Liver (tissue), 9 donors: ENCODE data around the gene OR2M5. TPM values are rescaled to one million over a fixed set of nuclear protein-coding genes. Genes with fewer than 3 reads are reported as not detected.

Experiments
- DNase-seq: peaks from one replicate; pipeline ENCODE4 v3.0.0-alpha.2; 2017; ENCODE audit warnings: low spot score
- H3K27ac ChIP-seq, 2 donors: one replicate each; pipeline ENCODE4 v1.7.0; 2013; ENCODE audit warnings: inconsistent platforms in 2 of 2, low read length in 2 of 2, control low read depth in 1 of 2, low read depth in 1 of 2, mild to moderate bottlenecking in 1 of 2
- H3K27me3 ChIP-seq, 4 donors: one replicate each; pipeline versions ENCODE4 v1.6.1 to v1.7.0; 2013; ENCODE audit warnings: low read length in 3 of 4, inconsistent platforms in 1 of 4, mild to moderate bottlenecking in 1 of 4, moderate library complexity in 1 of 4; ENCODE audit not compliant: control insufficient read depth in 4 of 4, insufficient read depth in 4 of 4
- H3K36me3 ChIP-seq, 4 donors: one replicate each; pipeline versions ENCODE4 v1.6.1 to v1.7.0; 2013; ENCODE audit warnings: low read length in 3 of 4, mild to moderate bottlenecking in 3 of 4, low read depth in 1 of 4, moderate library complexity in 1 of 4; ENCODE audit not compliant: control insufficient read depth in 4 of 4, insufficient read depth in 3 of 4
- H3K4me1 ChIP-seq, 4 donors: one replicate each; pipeline versions ENCODE4 v1.6.1 to v1.7.0; 2013; ENCODE audit warnings: low read length in 3 of 4, mild to moderate bottlenecking in 3 of 4, moderate library complexity in 1 of 4; ENCODE audit not compliant: control insufficient read depth in 4 of 4, insufficient read depth in 4 of 4
- H3K4me3 ChIP-seq, 3 donors: one replicate each; pipeline versions ENCODE4 v1.6.1 to v1.7.0; 2013; ENCODE audit warnings: low read length in 3 of 3, control low read depth in 1 of 3, low read depth in 1 of 3, mild to moderate bottlenecking in 1 of 3
- H3K9ac ChIP-seq, 2 donors: one replicate each; pipeline ENCODE4 v1.7.0; 2013; ENCODE audit warnings: low read length in 2 of 2, mild to moderate bottlenecking in 2 of 2, moderate library complexity in 2 of 2, control low read depth in 1 of 2, low read depth in 1 of 2
- H3K9me3 ChIP-seq, 4 donors: one replicate each; pipeline versions ENCODE4 v1.6.1 to v1.7.0; 2013; ENCODE audit warnings: low read length in 3 of 4; ENCODE audit not compliant: control insufficient read depth in 4 of 4
- ATF3 ChIP-seq: IDR thresholded peaks from 2 replicates; pipeline ENCODE4 v1.6.1; 2016; ENCODE audit warnings: antibody characterized with exemption
- EGR1 ChIP-seq, 2 donors: IDR thresholded peaks; 2 replicates each; pipeline ENCODE4 v1.6.1; 2016 to 2018; ENCODE audit warnings: antibody characterized with exemption in 2 of 2, low read depth in 2 of 2
- FOXA1 ChIP-seq: IDR thresholded peaks from 2 replicates; pipeline ENCODE4 v1.6.1; 2016; ENCODE audit warnings: antibody characterized with exemption
- FOXA2 ChIP-seq: IDR thresholded peaks from 2 replicates; pipeline ENCODE4 v1.6.1; 2016; ENCODE audit warnings: antibody characterized with exemption
- GABPA ChIP-seq, 2 donors: IDR thresholded peaks in 1 of 2; conservative IDR thresholded peaks in 1 of 2; 2 replicates each; pipeline ENCODE4 v1.6.1; 2016; ENCODE audit warnings: antibody characterized with exemption in 2 of 2, mild to moderate bottlenecking in 1 of 2, moderate library complexity in 1 of 2
- HNF4A ChIP-seq, 2 donors: conservative IDR thresholded peaks; 2 replicates each; pipeline ENCODE4 v1.6.1; 2016; ENCODE audit warnings: antibody characterized with exemption in 2 of 2, mild to moderate bottlenecking in 2 of 2
- HNF4G ChIP-seq: IDR thresholded peaks from 2 replicates; pipeline ENCODE4 v1.6.1; 2016; ENCODE audit warnings: antibody characterized with exemption
- JUND ChIP-seq, 2 donors: IDR thresholded peaks; 2 replicates each; pipeline ENCODE4 v1.6.1; 2016; ENCODE audit warnings: antibody characterized with exemption in 2 of 2
- NR2F2 ChIP-seq: IDR thresholded peaks from 2 replicates; pipeline ENCODE4 v1.6.1; 2016; ENCODE audit warnings: antibody characterized with exemption
- RAD21 ChIP-seq, 2 donors: IDR thresholded peaks; 2 replicates each; pipeline ENCODE4 v1.6.1; 2016; ENCODE audit warnings: antibody characterized with exemption in 2 of 2, mild to moderate bottlenecking in 2 of 2
- REST ChIP-seq: IDR thresholded peaks from 2 replicates; pipeline ENCODE4 v1.6.1; 2016; ENCODE audit warnings: antibody characterized with exemption, mild to moderate bottlenecking
- RXRA ChIP-seq, 2 donors: IDR thresholded peaks; 2 replicates each; pipeline ENCODE4 v1.6.1; 2017 to 2018; ENCODE audit warnings: antibody characterized with exemption in 2 of 2, mild to moderate bottlenecking in 1 of 2
- SP1 ChIP-seq: IDR thresholded peaks from 2 replicates; pipeline ENCODE4 v1.6.1; 2018; ENCODE audit warnings: antibody characterized with exemption, mild to moderate bottlenecking
- TAF1 ChIP-seq: conservative IDR thresholded peaks from 2 replicates; pipeline ENCODE4 v1.6.1; 2016; ENCODE audit warnings: antibody characterized with exemption, mild to moderate bottlenecking
- YY1 ChIP-seq: IDR thresholded peaks from 2 replicates; pipeline ENCODE4 v1.6.1; 2016; ENCODE audit warnings: antibody characterized with exemption, mild to moderate bottlenecking
- WGBS: extraction: QIAGEN DNeasy Blood & Tissue Kit; methylation state at CpG from one replicate; pipeline ENCODE4 v1.1.7; 2013; 5-methylcytosine and 5-hydroxymethylcytosine counted together
- polyA plus RNA-seq, 2 donors: library from polyadenylated mRNA; stranded (reverse) in 1 of 2; unstranded in 1 of 2; fragments of 200-250 nt in 1 of 2; fragments of >200 nt in 1 of 2; fragmentation: Nextera tagmentation in 1 of 2; extraction: Ambion mirVana in 1 of 2; gene quantifications; one replicate each; pipeline versions ENCODE4 v1.2.1 to v1.2.3, GENCODE V29; 2013 to 2015
- total RNA-seq, 2 donors: library from RNA; depleted of rRNA; stranded (reverse); fragments of >200 nt; gene quantifications; one replicate each; pipeline ENCODE4 v1.2.3, GENCODE V29; 2014
- TF ChIP-seq, protein P1 (sequence below): fragments of 150-350 bp; IDR thresholded peaks from 2 replicates; pipeline ENCODE4 v1.5.1; 2017; ENCODE audit warnings: improper control_type of control experiment, low read depth, low read length; ENCODE audit not compliant: missing input control
- TF ChIP-seq, protein P2 (sequence below): IDR thresholded peaks from 2 replicates; pipeline ENCODE4 v1.6.1; 2016; ENCODE audit warnings: antibody characterized with exemption
- TF ChIP-seq, protein P3 (sequence below): IDR thresholded peaks from 2 replicates; pipeline ENCODE4 v1.6.1; 2016; ENCODE audit warnings: antibody characterized with exemption
- donor health status: healthy.
- donor health status: healthy.
- donor health status: healthy.
- donor health status: healthy.
- donor health status: healthy.

The OR2M5 gene
- total and polyA plus RNA-seq, 4 donors, result not detected

GRCh38 chr1:248114890-248115289 lies 30.1 kb upstream of the OR2M5 start:
- TF ChIP-seq HNF4G, result no peak
- no peak for DNase-seq
- WGBS, result 72% methylated on average over 7 of the region's 7 CpGs
- H3K4me1 ChIP-seq, result no peaks in the 10 kb centered on the region
- H3K9me3 ChIP-seq, result peaks cover 7 to 21% (median 11%) of the 10 kb centered on the region in 4 donors
- H3K9ac ChIP-seq, result no peak overlapping the region
- H3K27me3 ChIP-seq, result no peaks in the 10 kb centered on the region
- H3K36me3 ChIP-seq, result no peaks in the 10 kb centered on the region
- H3K27ac ChIP-seq, result no peak overlapping the region
- H3K4me3 ChIP-seq, result no peak overlapping the region

DNA sequence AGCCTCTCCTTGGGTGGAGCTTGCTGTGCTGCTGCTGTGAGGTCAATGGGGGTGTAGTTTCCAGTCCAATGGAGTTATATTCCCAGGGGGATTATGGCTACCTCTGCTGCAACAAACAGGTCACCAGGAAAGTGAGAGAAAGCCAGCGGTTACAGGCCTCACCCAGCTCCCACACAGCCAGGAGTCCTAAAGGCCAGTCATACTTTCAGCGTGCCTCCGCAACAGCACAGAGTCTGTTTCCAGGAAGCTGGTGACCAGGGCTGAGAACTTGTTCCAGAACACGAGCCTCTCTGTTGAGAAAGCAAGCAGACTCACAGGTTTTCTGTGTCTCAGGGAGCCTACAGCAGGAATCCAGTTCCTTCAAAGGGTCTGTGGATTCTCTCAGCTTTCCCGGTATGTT lies 17.3 kb upstream of the OR2M5 start:
- no peak overlapping the region for H3K4me3 ChIP-seq
- 79% methylated on average over 5 of the region's 5 CpGs for WGBS
- no peak for DNase-seq
- peaks cover 0 to 2% (median 0%) of the 10 kb centered on the region in 4 donors for H3K9me3 ChIP-seq
- H3K9ac ChIP-seq, result no peak overlapping the region
- TF ChIP-seq GABPA (IDR thresholded peaks at IDR 0.05 in 1 of 2, conservative IDR thresholded peaks at IDR 0.05 in 1 of 2) (no peak), HNF4G (no peak), ATF3 (no peak), JUND (IDR thresholded peaks at IDR 0.05) (no peak), EGR1 (IDR thresholded peaks at IDR 0.05; ENCODE audit: low read depth in 2 of 2) (no peak), SP1 (no peak), RAD21 (IDR thresholded peaks at IDR 0.05) (no peak), YY1 (no peak), HNF4A (conservative IDR thresholded peaks at IDR 0.05) (no peak), FOXA2 (no peak), NR2F2 (no peak), TAF1 (no peak), REST (no peak), FOXA1 (no peak), RXRA (IDR thresholded peaks at IDR 0.05) (no peak)
- TF ChIP-seq, protein P1, sequence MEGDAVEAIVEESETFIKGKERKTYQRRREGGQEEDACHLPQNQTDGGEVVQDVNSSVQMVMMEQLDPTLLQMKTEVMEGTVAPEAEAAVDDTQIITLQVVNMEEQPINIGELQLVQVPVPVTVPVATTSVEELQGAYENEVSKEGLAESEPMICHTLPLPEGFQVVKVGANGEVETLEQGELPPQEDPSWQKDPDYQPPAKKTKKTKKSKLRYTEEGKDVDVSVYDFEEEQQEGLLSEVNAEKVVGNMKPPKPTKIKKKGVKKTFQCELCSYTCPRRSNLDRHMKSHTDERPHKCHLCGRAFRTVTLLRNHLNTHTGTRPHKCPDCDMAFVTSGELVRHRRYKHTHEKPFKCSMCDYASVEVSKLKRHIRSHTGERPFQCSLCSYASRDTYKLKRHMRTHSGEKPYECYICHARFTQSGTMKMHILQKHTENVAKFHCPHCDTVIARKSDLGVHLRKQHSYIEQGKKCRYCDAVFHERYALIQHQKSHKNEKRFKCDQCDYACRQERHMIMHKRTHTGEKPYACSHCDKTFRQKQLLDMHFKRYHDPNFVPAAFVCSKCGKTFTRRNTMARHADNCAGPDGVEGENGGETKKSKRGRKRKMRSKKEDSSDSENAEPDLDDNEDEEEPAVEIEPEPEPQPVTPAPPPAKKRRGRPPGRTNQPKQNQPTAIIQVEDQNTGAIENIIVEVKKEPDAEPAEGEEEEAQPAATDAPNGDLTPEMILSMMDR, result no peak
- TF ChIP-seq, protein P2, sequence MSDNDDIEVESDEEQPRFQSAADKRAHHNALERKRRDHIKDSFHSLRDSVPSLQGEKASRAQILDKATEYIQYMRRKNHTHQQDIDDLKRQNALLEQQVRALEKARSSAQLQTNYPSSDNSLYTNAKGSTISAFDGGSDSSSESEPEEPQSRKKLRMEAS, result no peak
- TF ChIP-seq, protein P3, sequence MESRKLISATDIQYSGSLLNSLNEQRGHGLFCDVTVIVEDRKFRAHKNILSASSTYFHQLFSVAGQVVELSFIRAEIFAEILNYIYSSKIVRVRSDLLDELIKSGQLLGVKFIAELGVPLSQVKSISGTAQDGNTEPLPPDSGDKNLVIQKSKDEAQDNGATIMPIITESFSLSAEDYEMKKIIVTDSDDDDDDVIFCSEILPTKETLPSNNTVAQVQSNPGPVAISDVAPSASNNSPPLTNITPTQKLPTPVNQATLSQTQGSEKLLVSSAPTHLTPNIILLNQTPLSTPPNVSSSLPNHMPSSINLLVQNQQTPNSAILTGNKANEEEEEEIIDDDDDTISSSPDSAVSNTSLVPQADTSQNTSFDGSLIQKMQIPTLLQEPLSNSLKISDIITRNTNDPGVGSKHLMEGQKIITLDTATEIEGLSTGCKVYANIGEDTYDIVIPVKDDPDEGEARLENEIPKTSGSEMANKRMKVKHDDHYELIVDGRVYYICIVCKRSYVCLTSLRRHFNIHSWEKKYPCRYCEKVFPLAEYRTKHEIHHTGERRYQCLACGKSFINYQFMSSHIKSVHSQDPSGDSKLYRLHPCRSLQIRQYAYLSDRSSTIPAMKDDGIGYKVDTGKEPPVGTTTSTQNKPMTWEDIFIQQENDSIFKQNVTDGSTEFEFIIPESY, result no peak
- H3K4me1 ChIP-seq, result no peaks in the 10 kb centered on the region
- H3K36me3 ChIP-seq, result no peaks in the 10 kb centered on the region
- no peaks in the 10 kb centered on the region for H3K27me3 ChIP-seq
- H3K27ac ChIP-seq, result no peak overlapping the region
